HEK293T (cell line): ENCODE measurements around the gene CHST11.

Experiments used
- CTCF ChIA-PET: fragments of 350-600 bp; formaldehyde crosslinking; extraction: SDS; loops from one replicate; lab custom pipeline; 2021; ENCODE audit warnings: antibody characterized with exemption, inconsistent platforms; lab: Yijun Ruan, JAX
- POLR2A ChIA-PET: fragments of 350-600 bp; formaldehyde crosslinking; extraction: SDS; loops from one replicate; lab custom pipeline; 2020; ENCODE audit warnings: antibody characterized with exemption, inconsistent platforms; lab: Yijun Ruan, JAX
- DNase-seq: peaks from one replicate; pipeline ENCODE4 v3.0.0; 2012; ENCODE audit warnings: mixed read lengths; ENCODE audit errors: extremely low spot score
- ARNT ChIP-seq: fragments of 450-650 bp; IDR thresholded peaks from 2 replicates; pipeline ENCODE4 v1.6.1; 2017; ENCODE audit warnings: mild to moderate bottlenecking
- BHLHE40 ChIP-seq: fragments of 450-650 bp; IDR thresholded peaks from 2 replicates; pipeline ENCODE4 v1.6.1; 2016; ENCODE audit warnings: mild to moderate bottlenecking, moderate library complexity, borderline replicate concordance
- CTBP1 ChIP-seq: fragments of 450-650 bp; IDR thresholded peaks from 2 replicates; pipeline ENCODE4 v1.6.1; 2016; ENCODE audit warnings: borderline replicate concordance
- ELF4 ChIP-seq: fragments of 450-650 bp; IDR thresholded peaks from 2 replicates; pipeline ENCODE4 v1.6.1; 2017; ENCODE audit warnings: antibody characterized with exemption
- FOXA1 ChIP-seq: fragments of 450-650 bp; IDR thresholded peaks from 2 replicates; pipeline ENCODE4 v1.6.1; 2016; ENCODE audit warnings: mild to moderate bottlenecking
- FOXK2 ChIP-seq: fragments of 450-650 bp; IDR thresholded peaks from 2 replicates; pipeline ENCODE4 v1.6.1; 2016; ENCODE audit warnings: mild to moderate bottlenecking
- FOXM1 ChIP-seq: fragments of 450-650 bp; IDR thresholded peaks from 2 replicates; pipeline ENCODE4 v1.6.1; 2017; ENCODE audit warnings: mild to moderate bottlenecking, borderline replicate concordance
- HDGF ChIP-seq: fragments of 450-650 bp; IDR thresholded peaks from 2 replicates; pipeline ENCODE4 v1.6.1; 2017; ENCODE audit warnings: antibody characterized with exemption, borderline replicate concordance
- L3MBTL2 ChIP-seq: fragments of 450-650 bp; conservative IDR thresholded peaks from 2 replicates; pipeline ENCODE4 v1.6.1; 2016; ENCODE audit warnings: mild to moderate bottlenecking
- LEF1 ChIP-seq: fragments of 450-650 bp; IDR thresholded peaks from 2 replicates; pipeline ENCODE4 v1.6.1; 2017; ENCODE audit warnings: mild to moderate bottlenecking, borderline replicate concordance
- NFRKB ChIP-seq: fragments of 450-650 bp; IDR thresholded peaks from 2 replicates; pipeline ENCODE4 v1.6.1; 2016; ENCODE audit warnings: mild to moderate bottlenecking, moderate library complexity
- SP1 ChIP-seq: fragments of 450-650 bp; IDR thresholded peaks from 2 replicates; pipeline ENCODE4 v1.6.1; 2017
- SUZ12 ChIP-seq: fragments of 450-650 bp; IDR thresholded peaks from 2 replicates; pipeline ENCODE4 v1.6.1; 2016; ENCODE audit warnings: mild to moderate bottlenecking
- TARDBP ChIP-seq: fragments of 450-650 bp; IDR thresholded peaks from 2 replicates; pipeline ENCODE4 v1.6.1; 2016
- ZNF384 ChIP-seq: fragments of 450-650 bp; IDR thresholded peaks from 2 replicates; pipeline ENCODE4 v1.6.1; 2016
- TF ChIP-seq, protein P1 (sequence below): fragments of 450-650 bp; IDR thresholded peaks from 2 replicates; pipeline ENCODE4 v1.6.1; 2016

The CHST11 gene

DNA sequence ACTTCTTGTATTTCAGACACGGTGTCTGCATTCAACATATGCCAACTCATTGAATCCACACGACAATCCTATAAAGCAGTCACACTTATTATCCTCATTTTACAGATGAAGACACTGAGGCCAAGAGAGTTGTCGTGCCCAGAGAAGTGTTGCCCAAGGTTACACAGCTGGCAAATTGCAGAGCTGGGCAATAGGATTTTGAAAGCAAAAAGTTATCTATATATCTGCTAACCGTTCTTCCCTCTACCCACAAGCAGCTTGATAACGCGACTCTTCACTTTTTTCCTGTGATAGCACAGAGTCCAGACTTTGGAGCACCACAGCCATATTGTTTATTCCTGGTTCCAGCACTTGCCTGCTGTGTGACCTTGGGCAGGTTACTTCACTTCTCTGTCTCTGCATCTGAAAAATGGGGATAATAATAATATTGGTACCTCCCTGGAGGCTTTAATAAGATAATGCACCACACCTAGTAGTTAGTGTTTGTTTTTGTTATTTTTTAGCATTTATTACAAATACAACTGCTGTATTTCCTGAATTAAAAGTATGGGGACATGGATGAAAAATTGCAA is 82.2 kb downstream of the CHST11 start:
- POLR2A ChIA-PET, result no interaction called here
- CTCF ChIA-PET, result no interaction called here
- TF ChIP-seq TARDBP (no peak), FOXK2 (no peak), ELF4 (no peak), LEF1 (no peak), SP1 (no peak)
- no peak for DNase-seq

DNA sequence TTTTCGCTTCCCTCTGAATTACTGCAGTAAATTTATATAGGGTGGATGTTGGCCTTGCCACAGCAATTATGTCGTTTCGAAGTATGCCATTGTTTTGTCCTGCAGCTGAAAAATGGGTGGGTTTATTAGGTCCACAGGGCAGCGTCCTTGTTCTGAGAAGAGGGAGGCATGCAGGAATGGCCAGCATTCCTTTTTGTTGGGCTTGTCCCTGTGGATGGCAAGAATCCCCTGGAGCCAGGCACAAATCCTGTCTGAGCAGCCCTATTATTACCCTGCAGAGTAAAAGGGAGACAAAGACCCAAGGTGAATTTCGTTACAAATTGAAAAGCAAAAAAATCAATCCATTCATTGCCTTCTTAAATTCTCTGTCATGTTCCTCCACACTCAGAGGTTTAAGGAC is 88.1 kb downstream of the CHST11 start:
- ChIA-PET CTCF (no interaction called here), POLR2A (no interaction called here)
- no peak for TF ChIP-seq LEF1
- no peak for TF ChIP-seq SP1
- no peak for TF ChIP-seq HDGF
- no peak for TF ChIP-seq ELF4
- no peak for TF ChIP-seq BHLHE40
- no peak for TF ChIP-seq CTBP1
- TF ChIP-seq FOXA1, result no peak
- no peak for TF ChIP-seq TARDBP
- no peak for TF ChIP-seq L3MBTL2
- no peak for TF ChIP-seq FOXK2
- no peak for TF ChIP-seq ZNF384
- TF ChIP-seq SUZ12, result no peak
- no peak for TF ChIP-seq ARNT
- no peak for TF ChIP-seq FOXM1
- TF ChIP-seq, protein P1, sequence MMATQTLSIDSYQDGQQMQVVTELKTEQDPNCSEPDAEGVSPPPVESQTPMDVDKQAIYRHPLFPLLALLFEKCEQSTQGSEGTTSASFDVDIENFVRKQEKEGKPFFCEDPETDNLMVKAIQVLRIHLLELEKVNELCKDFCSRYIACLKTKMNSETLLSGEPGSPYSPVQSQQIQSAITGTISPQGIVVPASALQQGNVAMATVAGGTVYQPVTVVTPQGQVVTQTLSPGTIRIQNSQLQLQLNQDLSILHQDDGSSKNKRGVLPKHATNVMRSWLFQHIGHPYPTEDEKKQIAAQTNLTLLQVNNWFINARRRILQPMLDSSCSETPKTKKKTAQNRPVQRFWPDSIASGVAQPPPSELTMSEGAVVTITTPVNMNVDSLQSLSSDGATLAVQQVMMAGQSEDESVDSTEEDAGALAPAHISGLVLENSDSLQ, result no peak
- no peak for TF ChIP-seq NFRKB
- DNase-seq, result no peak

DNA sequence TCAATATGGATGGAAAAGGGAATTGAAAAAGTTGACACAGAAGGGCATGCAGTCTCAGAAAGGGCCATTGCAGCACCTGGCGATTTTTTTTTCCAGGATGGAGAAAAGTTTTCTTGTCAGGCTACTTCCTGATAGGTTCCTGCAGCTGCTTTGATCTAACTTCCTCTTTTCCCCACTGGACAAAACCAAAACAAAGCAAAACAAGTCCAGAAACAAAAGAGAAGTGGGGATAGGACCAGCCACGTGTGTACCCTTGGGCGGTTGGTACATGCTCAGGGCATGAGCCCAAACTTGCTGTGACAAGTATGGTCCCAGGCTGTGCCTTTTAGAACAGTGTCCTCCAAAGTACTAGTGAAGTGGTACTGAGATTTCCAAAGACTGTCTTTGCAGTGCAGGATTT is 89.8 kb downstream of the CHST11 start:
- CTCF ChIA-PET, result no interaction called here
- POLR2A ChIA-PET, result no interaction called here
- DNase-seq, result no peak

DNA sequence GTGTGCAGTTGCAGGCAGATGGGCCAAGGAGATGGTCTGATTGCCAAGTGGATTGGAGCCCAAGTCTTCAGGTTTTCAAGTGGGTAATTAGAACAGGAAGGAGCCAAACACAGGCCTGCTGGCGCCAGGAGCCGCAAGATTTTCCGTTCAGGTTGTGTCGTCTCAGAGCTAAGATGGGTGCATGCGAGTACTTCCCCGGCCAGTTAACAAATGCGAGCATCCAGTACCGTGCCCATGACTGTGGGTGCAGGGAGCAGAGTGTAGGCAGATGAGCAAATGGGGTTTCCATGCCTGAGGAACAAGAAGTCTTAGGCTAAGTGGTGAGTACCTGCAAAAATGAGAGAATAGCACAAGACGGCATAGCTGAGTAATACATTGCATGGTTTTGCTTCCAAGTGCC is 90.5 kb downstream of the CHST11 start:
- DNase-seq, result no peak
- ChIA-PET POLR2A (no interaction called here), CTCF (no interaction called here)
- no peak for TF ChIP-seq LEF1
- TF ChIP-seq ZNF384, result no peak
- TF ChIP-seq NFRKB, result no peak
- no peak for TF ChIP-seq SUZ12
- TF ChIP-seq CTBP1, result no peak
- TF ChIP-seq TARDBP, result no peak
- no peak for TF ChIP-seq BHLHE40

More for the DNA sequence above, 89.8 kb downstream of the CHST11 start:
- TF ChIP-seq NFRKB (no peak), TARDBP (no peak), ZNF384 (no peak), FOXA1 (no peak), ARNT (no peak), FOXM1 (no peak), HDGF (no peak), ELF4 (no peak), LEF1 (no peak), L3MBTL2 (no peak)
- TF ChIP-seq, protein P1, result no peak

DNA sequence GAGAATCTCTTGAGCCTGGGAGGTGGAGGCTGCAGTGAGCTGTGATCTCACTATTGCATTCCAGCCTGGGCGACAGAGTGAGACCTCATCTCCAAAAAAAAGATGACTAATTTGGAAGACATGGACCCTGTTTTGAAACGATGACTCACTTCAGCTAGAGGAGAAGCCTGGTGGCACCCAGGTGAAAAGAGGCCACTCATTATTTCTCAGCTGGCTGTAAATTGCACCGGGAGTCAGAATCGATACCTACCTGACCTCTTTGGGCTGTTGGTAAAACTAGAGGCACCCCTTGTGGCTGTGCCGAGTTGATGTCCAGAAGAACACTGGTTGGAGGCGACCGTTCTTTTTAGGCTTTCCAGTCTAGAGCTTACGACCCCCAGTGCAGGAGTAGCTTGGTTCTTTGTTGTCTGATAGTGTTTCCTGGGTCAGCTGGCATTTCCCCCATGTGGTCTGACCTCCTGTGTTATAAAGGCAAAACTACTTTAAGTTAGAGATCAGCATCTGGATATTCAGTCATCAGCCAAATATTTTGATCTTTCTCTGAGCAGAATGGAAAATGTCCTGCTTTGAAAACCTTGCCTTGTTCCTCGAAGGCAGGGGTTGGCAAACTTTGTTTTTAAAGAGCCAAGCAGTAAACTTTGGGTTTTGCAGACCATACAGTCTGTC is 93.2 kb downstream of the CHST11 start:
- ChIA-PET CTCF (interaction anchor here (0.6 kb wide), 1 partner anchor 9 kb away, joined by 3 read pairs; no protein-coding TSS in a partner anchor), POLR2A (no interaction called here)
- TF ChIP-seq ZNF384 (no peak), SP1 (no peak), BHLHE40 (no peak), ELF4 (no peak), LEF1 (no peak), NFRKB (no peak), L3MBTL2 (no peak), CTBP1 (no peak), FOXM1 (no peak), TARDBP (no peak)
- no peak for DNase-seq

DNA sequence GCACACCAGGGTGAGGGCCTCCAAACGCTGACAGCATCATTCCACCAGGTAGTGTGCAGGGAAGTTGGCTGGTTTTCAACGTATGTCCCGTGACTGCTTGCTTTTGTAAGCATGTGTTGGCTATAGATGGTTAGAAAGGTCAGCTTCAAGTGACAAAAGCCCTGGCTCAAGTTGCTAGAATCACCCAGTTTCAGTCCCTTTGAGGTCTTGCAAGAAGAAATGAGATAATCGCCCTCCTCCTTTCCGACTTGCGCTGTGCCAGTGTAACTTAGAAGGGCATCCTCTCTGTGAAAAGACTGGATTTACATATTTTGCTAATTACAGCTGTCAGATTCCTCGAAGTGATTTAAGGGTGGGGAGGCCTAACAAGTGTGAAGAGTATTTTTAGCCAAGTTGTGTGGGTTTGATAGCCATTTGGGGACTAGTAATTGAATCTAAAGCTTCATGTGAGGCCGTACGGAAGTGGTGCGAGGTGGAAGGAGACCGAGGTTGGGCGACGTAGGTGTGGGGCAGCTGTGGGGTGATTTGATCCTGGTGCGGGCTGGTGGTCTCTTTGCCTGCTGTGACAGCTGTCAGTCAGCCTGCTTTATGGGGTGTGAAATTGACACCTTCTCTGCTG is 94.7 kb downstream of the CHST11 start:
- POLR2A ChIA-PET, result no interaction called here
- CTCF ChIA-PET, result no interaction called here
- TF ChIP-seq, protein P1, result peak; percentile 82
- TF ChIP-seq FOXM1, result no peak
- DNase-seq, result no peak
